IMR-90 (cell line): ENCODE measurements around the gene FGGY. TPM values are rescaled to one million over a fixed set of nuclear protein-coding genes. Genes with fewer than 3 reads are reported as not detected.

Experiments used
- ATAC-seq: fragments of 200-7000 bp; cut with Tn5 transposase; 2 replicates; pipeline ENCODE4 v1.9.1; 2020; ENCODE audit warnings: low read depth, mild to moderate bottlenecking, moderate library complexity
- BruUV-seq: library from RNA; stranded (reverse); fragments of 400-500 nt; replicated peaks from 2 replicates; lab custom pipeline; 2021; lab: Mats Ljungman, UMichigan
- CTCF ChIA-PET: fragments of 300-600 bp; formaldehyde crosslinking; extraction: SDS; loops from one replicate; lab custom pipeline; 2021; ENCODE audit warnings: antibody characterized with exemption; lab: Yijun Ruan, JAX
- POLR2A ChIA-PET: fragments of 300-600 bp; sonication (Branson Sonifier 250); formaldehyde crosslinking; loops from one replicate; lab custom pipeline; 2022; ENCODE audit warnings: antibody characterized with exemption; ENCODE audit not compliant: unreplicated experiment; lab: Charles Lee
- DNase-seq: peaks from one replicate; pipeline ENCODE4 v3.0.0; 2013
- H2AFZ ChIP-seq: replicated peaks from 2 replicates; pipeline ENCODE3; 2013; ENCODE audit warnings: low read length, mild to moderate bottlenecking; ENCODE audit not compliant: poor library complexity
- H2AK5ac ChIP-seq: 2 replicates; pipeline ENCODE4 v1.6.1; 2013; ENCODE audit warnings: low read depth, low read length, inconsistent platforms
- H2AK9ac ChIP-seq: replicated peaks from 2 replicates; pipeline ENCODE3; 2013; ENCODE audit warnings: mild to moderate bottlenecking, low read depth, low read length, moderate library complexity; ENCODE audit not compliant: poor library complexity
- H2BK120ac ChIP-seq: 2 replicates; pipeline ENCODE4 v1.6.1; 2013; ENCODE audit warnings: low read depth, low read length, inconsistent platforms
- H2BK15ac ChIP-seq: 3 replicates; pipeline ENCODE4 v1.6.1; 2013; ENCODE audit warnings: low read depth, low read length, inconsistent platforms
- H2BK20ac ChIP-seq: 2 replicates; pipeline ENCODE4 v1.6.1; 2013; ENCODE audit warnings: low read depth, mild to moderate bottlenecking, inconsistent platforms, low read length, moderate library complexity
- H2BK5ac ChIP-seq: 2 replicates; pipeline ENCODE4 v1.6.1; 2013; ENCODE audit warnings: mild to moderate bottlenecking, low read depth, low read length, inconsistent platforms; ENCODE audit not compliant: poor library complexity, severe bottlenecking
- H3K14ac ChIP-seq: replicated peaks from 2 replicates; pipeline ENCODE4 v1.6.1; 2013; ENCODE audit warnings: low read depth, low read length, inconsistent platforms
- H3K18ac ChIP-seq: 2 replicates; pipeline ENCODE4 v1.6.1; 2013; ENCODE audit warnings: low read depth, low read length, control low read depth
- H3K23ac ChIP-seq: 2 replicates; pipeline ENCODE4 v1.6.1; 2013; ENCODE audit warnings: low read depth, low read length, inconsistent platforms
- H3K27ac ChIP-seq: 2 replicates; pipeline ENCODE4 v1.5.1; 2013; ENCODE audit warnings: mild to moderate bottlenecking, control low read depth, low read length; ENCODE audit not compliant: insufficient read depth
- H3K27me3 ChIP-seq: 2 replicates; pipeline ENCODE4 v1.6.1; 2013; ENCODE audit warnings: low read length; ENCODE audit not compliant: control insufficient read depth, insufficient read depth
- H3K36me3 ChIP-seq: 2 replicates; pipeline ENCODE4 v1.6.1; 2013; ENCODE audit warnings: low read length, mixed read lengths; ENCODE audit not compliant: control insufficient read depth, insufficient read depth
- H3K4ac ChIP-seq: 2 replicates; pipeline ENCODE4 v1.6.1; 2013; ENCODE audit warnings: low read depth, low read length, inconsistent platforms
- H3K4me1 ChIP-seq: 2 replicates; pipeline ENCODE4 v1.6.1; 2013; ENCODE audit warnings: low read length, mixed read lengths; ENCODE audit not compliant: control insufficient read depth, insufficient read depth
- H3K4me2 ChIP-seq: 2 replicates; pipeline ENCODE4 v1.6.1; 2013; ENCODE audit warnings: low read depth, mild to moderate bottlenecking, control low read depth, low read length, moderate library complexity
- H3K4me3 ChIP-seq: 2 replicates; pipeline ENCODE4 v1.5.1; 2013; ENCODE audit warnings: low read depth, mild to moderate bottlenecking, control low read depth, low read length, moderate library complexity; ENCODE audit not compliant: insufficient read depth
- H3K56ac ChIP-seq: 2 replicates; pipeline ENCODE4 v1.6.1; 2013; ENCODE audit warnings: low read length, inconsistent platforms; ENCODE audit not compliant: insufficient read depth; ENCODE audit errors: extremely low read depth
- H3K79me1 ChIP-seq, 2 experiments: 2 replicates each; pipeline ENCODE4 v1.6.1; 2013; ENCODE audit warnings: low read length in 2 of 2, inconsistent platforms in 1 of 2, low read depth in 1 of 2
- H3K9ac ChIP-seq: 2 replicates; pipeline ENCODE4 v1.6.1; 2013; ENCODE audit warnings: low read depth, low read length, control low read depth
- H3K9me1 ChIP-seq: 2 replicates; pipeline ENCODE4 v1.6.1; 2013; ENCODE audit warnings: low read length, inconsistent platforms; ENCODE audit not compliant: insufficient read depth
- H3K9me3 ChIP-seq: 2 replicates; pipeline ENCODE4 v1.6.1; 2013; ENCODE audit warnings: low read length; ENCODE audit not compliant: control insufficient read depth, insufficient read depth
- H4K20me1 ChIP-seq: 2 replicates; pipeline ENCODE4 v1.6.1; 2013; ENCODE audit warnings: low read length, inconsistent platforms; ENCODE audit not compliant: insufficient read depth
- H4K5ac ChIP-seq: 2 replicates; pipeline ENCODE4 v1.6.1; 2013; ENCODE audit warnings: mild to moderate bottlenecking, low read depth, low read length, control low read depth
- H4K8ac ChIP-seq, 2 experiments: 2 replicates each; pipeline ENCODE4 v1.6.1; 2013; ENCODE audit warnings: low read depth in 2 of 2, low read length in 2 of 2, control low read depth in 1 of 2, inconsistent platforms in 1 of 2
- H4K91ac ChIP-seq: 2 replicates; pipeline ENCODE4 v1.6.1; 2013; ENCODE audit warnings: low read depth, low read length, inconsistent platforms; ENCODE audit not compliant: insufficient read depth
- BHLHE40 ChIP-seq: fragments of 150-350 bp; IDR thresholded peaks from 2 replicates; pipeline ENCODE4 v1.6.1; 2016; ENCODE audit warnings: mild to moderate bottlenecking, low read depth, low read length
- CEBPB ChIP-seq: IDR thresholded peaks from 2 replicates; pipeline ENCODE4 v1.6.1; 2012; ENCODE audit warnings: low read depth, low read length, improper control_type of control experiment
- CHD1 ChIP-seq: IDR thresholded peaks from 2 replicates; pipeline ENCODE4 v1.6.1; 2012; ENCODE audit warnings: low read depth, low read length, improper control_type of control experiment
- FOS ChIP-seq: fragments of 150-350 bp; IDR thresholded peaks from 2 replicates; pipeline ENCODE4 v1.6.1; 2016; ENCODE audit warnings: low read depth, low read length
- MAFK ChIP-seq: IDR thresholded peaks from 2 replicates; pipeline ENCODE4 v1.6.1; 2012; ENCODE audit warnings: low read depth, low read length, improper control_type of control experiment
- MAZ ChIP-seq: IDR thresholded peaks from 2 replicates; pipeline ENCODE4 v1.6.1; 2012; ENCODE audit warnings: low read depth, mild to moderate bottlenecking, low read length, improper control_type of control experiment, moderate library complexity, borderline replicate concordance
- MXI1 ChIP-seq: IDR thresholded peaks from 2 replicates; pipeline ENCODE4 v1.6.1; 2012; ENCODE audit warnings: low read depth, mild to moderate bottlenecking, low read length, moderate library complexity, borderline replicate concordance
- NFE2L2 ChIP-seq: fragments of 150-350 bp; IDR thresholded peaks from 2 replicates; pipeline ENCODE4 v1.6.1; 2016; ENCODE audit warnings: low read depth, mild to moderate bottlenecking, low read length
- POLR2A ChIP-seq: IDR thresholded peaks from 2 replicates; pipeline ENCODE4 v1.6.1; 2012; ENCODE audit warnings: mild to moderate bottlenecking, low read depth, low read length
- RAD21 ChIP-seq: IDR thresholded peaks from 2 replicates; pipeline ENCODE4 v1.6.1; 2012; ENCODE audit warnings: low read length, improper control_type of control experiment
- RCOR1 ChIP-seq: IDR thresholded peaks from 2 replicates; pipeline ENCODE4 v1.6.1; 2012; ENCODE audit warnings: mild to moderate bottlenecking, low read length, improper control_type of control experiment; ENCODE audit not compliant: insufficient replicate concordance
- RFX5 ChIP-seq: IDR thresholded peaks from 2 replicates; pipeline ENCODE4 v1.8.0; 2012; ENCODE audit warnings: low read depth, mild to moderate bottlenecking, low read length, moderate library complexity
- SMC3 ChIP-seq: fragments of 150-350 bp; IDR thresholded peaks from 2 replicates; pipeline ENCODE4 v1.6.1; 2016; ENCODE audit warnings: low read depth, mild to moderate bottlenecking, antibody characterized with exemption, low read length, moderate library complexity
- WGBS, 2 experiments: methylation state at CpG; one replicate each; pipeline versions ENCODE4 v1.1.5 to v1.1.7; 2013; ENCODE audit warnings: missing lambda C conversion rate in 2 of 2; ENCODE audit not compliant: insufficient read length in 1 of 2; ENCODE audit errors: extremely low coverage in 2 of 2; 5-methylcytosine and 5-hydroxymethylcytosine counted together
- dilution Hi-C: fragments of 300-500 bp; cut with HindIII; formaldehyde crosslinking; loops from one replicate; pipeline ENCODE4 v1.14.3; 2018; ENCODE audit warnings: low sequenced_read_pairs; ENCODE audit not compliant: unreplicated experiment
- in situ Hi-C: fragments of 300-500 bp; cut with MboI; formaldehyde crosslinking; loops from 3 replicates; pipeline ENCODE4 v1.14.3; 2019; ENCODE audit warnings: low sequenced_read_pairs, inconsistent platforms, mixed read lengths
- intact Hi-C: fragments of 100-400 bp; cut with micrococcal nuclease; formaldehyde crosslinking; loops from 2 replicates; pipeline ENCODE4 v1.10.0; 2022
- polyA plus RNA-seq, 3 experiments: library from polyadenylated mRNA; depleted of rRNA; stranded (reverse); fragments of >200 nt; gene quantifications; 2 replicates each; pipeline ENCODE4 v1.2.3, GENCODE V29; 2012; ENCODE audit warnings: low replicate concordance in 1 of 3
- total RNA-seq: library from RNA; depleted of rRNA; stranded (reverse); fragments of >200 nt; gene quantifications from 2 replicates; pipeline ENCODE4 v1.2.3, GENCODE V29; 2012
- TF ChIP-seq, protein P1 (sequence below): conservative IDR thresholded peaks from 2 replicates; pipeline ENCODE4 v1.5.1; 2012; ENCODE audit warnings: mild to moderate bottlenecking, low read depth, low read length, improper control_type of control experiment
- TF ChIP-seq, protein P2 (sequence below): fragments of 150-350 bp; IDR thresholded peaks from 2 replicates; pipeline ENCODE4 v1.6.1; 2016; ENCODE audit warnings: low read depth, mild to moderate bottlenecking, low read length, moderate library complexity, borderline replicate concordance
- TF ChIP-seq, protein P3 (sequence below): fragments of 150-350 bp; IDR thresholded peaks from 2 replicates; pipeline ENCODE4 v1.6.1; 2017; ENCODE audit warnings: mild to moderate bottlenecking, antibody characterized with exemption, low read length, low read depth

Gene FGGY
- total and polyA plus RNA-seq, 2 of the 4 experiments (the other 2 are of a cell fraction): 5.6 to 14.0 TPM

DNA sequence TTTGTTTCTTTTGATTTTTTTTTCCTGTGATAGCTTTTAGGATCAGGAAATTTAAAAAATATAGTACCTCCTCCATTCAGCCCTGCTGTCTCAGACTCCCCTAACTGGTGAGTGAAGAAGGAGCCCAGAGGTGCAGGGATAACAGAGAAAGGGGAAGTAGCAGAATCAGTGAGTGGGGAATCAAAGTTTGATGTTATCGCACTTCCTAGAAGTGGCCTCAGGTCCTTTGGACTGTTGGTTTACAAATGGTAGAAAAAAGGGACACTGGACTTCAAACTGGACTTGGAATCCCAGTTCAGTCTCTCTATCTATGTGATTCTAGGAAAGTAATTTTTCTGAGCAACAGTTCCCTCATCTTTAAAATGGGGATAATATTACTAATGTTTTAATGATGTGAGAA is 99.5 kb downstream of the FGGY start:
- Histone ChIP-seq H3K36me3 (no peaks in the 10 kb centered on the region), H2BK5ac (no peak overlapping the region), H3K9me1 (no peaks in the 10 kb centered on the region), H3K9ac (no peak overlapping the region), H3K9me3 (no peaks in the 10 kb centered on the region), H4K91ac (no peak overlapping the region), H3K4ac (no peak overlapping the region), H4K8ac (no peak overlapping the region), H2BK15ac (no peak overlapping the region), H4K20me1 (no peaks in the 10 kb centered on the region), H2AFZ (no peak overlapping the region), H3K27me3 (no peaks in the 10 kb centered on the region), H3K79me1 (no peaks in the 10 kb centered on the region), H2AK9ac (no peak overlapping the region), H3K4me1 (peaks cover 6% of the 10 kb centered on the region), H3K18ac (no peak overlapping the region), H3K14ac (no peak overlapping the region), H2AK5ac (no peak overlapping the region), H3K27ac (no peak overlapping the region), H3K23ac (no peak overlapping the region), H2BK20ac (no peak overlapping the region), H4K5ac (no peak overlapping the region), H3K56ac (no peak overlapping the region), H2BK120ac (no peak overlapping the region), H3K4me3 (no peak overlapping the region), H3K4me2 (no peak overlapping the region)
- DNase-seq (no peak), ATAC-seq (no peak)
- TF ChIP-seq FOS (no peak), MAFK (no peak), POLR2A (no peak), RAD21 (no peak), CEBPB (no peak), SMC3 (no peak), MAZ (no peak), CHD1 (no peak), MXI1 (no peak), RCOR1 (no peak), RFX5 (no peak), NFE2L2 (no peak), BHLHE40 (no peak)
- TF ChIP-seq, protein P1, sequence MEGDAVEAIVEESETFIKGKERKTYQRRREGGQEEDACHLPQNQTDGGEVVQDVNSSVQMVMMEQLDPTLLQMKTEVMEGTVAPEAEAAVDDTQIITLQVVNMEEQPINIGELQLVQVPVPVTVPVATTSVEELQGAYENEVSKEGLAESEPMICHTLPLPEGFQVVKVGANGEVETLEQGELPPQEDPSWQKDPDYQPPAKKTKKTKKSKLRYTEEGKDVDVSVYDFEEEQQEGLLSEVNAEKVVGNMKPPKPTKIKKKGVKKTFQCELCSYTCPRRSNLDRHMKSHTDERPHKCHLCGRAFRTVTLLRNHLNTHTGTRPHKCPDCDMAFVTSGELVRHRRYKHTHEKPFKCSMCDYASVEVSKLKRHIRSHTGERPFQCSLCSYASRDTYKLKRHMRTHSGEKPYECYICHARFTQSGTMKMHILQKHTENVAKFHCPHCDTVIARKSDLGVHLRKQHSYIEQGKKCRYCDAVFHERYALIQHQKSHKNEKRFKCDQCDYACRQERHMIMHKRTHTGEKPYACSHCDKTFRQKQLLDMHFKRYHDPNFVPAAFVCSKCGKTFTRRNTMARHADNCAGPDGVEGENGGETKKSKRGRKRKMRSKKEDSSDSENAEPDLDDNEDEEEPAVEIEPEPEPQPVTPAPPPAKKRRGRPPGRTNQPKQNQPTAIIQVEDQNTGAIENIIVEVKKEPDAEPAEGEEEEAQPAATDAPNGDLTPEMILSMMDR: no peak
- TF ChIP-seq, protein P2, sequence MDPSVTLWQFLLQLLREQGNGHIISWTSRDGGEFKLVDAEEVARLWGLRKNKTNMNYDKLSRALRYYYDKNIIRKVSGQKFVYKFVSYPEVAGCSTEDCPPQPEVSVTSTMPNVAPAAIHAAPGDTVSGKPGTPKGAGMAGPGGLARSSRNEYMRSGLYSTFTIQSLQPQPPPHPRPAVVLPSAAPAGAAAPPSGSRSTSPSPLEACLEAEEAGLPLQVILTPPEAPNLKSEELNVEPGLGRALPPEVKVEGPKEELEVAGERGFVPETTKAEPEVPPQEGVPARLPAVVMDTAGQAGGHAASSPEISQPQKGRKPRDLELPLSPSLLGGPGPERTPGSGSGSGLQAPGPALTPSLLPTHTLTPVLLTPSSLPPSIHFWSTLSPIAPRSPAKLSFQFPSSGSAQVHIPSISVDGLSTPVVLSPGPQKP: no peak
- TF ChIP-seq, protein P3, sequence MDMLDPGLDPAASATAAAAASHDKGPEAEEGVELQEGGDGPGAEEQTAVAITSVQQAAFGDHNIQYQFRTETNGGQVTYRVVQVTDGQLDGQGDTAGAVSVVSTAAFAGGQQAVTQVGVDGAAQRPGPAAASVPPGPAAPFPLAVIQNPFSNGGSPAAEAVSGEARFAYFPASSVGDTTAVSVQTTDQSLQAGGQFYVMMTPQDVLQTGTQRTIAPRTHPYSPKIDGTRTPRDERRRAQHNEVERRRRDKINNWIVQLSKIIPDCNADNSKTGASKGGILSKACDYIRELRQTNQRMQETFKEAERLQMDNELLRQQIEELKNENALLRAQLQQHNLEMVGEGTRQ: no peak
- CTCF ChIA-PET: no interaction called here
- dilution Hi-C loops (no loop called here), in situ Hi-C loops (no loop called here), intact Hi-C loops (no loop called here)
- BruUV-seq: no TSS peak
- POLR2A ChIA-PET: no interaction called here
- 100% methylated on average over 1 of the region's 1 CpG; no CpG with 5 or more reads in 1 of the 2 experiments for WGBS, 2 experiments
